ENCODE data around the gene ASCC1.

Gene ASCC1

GRCh38 chr10:72062832-72063702, 153.0 kb downstream of the ASCC1 start:
- DNase-seq = no peak

- no peak for DNase-seq
These were observed 153.7 kb downstream of the ASCC1 start for GRCh38 chr10:72062382-72062781.

- DNase-seq = no peak
These were observed 154.1 kb downstream of the ASCC1 start for GRCh38 chr10:72061930-72062329.

GRCh38 chr10:72061491-72061890, 154.6 kb downstream of the ASCC1 start:
- DNase-seq = no peak

- DNase-seq = no peak
These were observed 155.9 kb downstream of the ASCC1 start for GRCh38 chr10:72059843-72060822.

GRCh38 chr10:72058989-72059842, 156.9 kb downstream of the ASCC1 start:
- DNase-seq = no peak

- no peak for DNase-seq
These were observed 157.7 kb downstream of the ASCC1 start for GRCh38 chr10:72058347-72058898.

- DNase-seq = no peak
These were observed 158.9 kb downstream of the ASCC1 start for GRCh38 chr10:72056932-72057751.

- no peak for DNase-seq
These were observed 160.0 kb downstream of the ASCC1 start for GRCh38 chr10:72056113-72056512.

- DNase-seq = no peak
These were observed 162.4 kb downstream of the ASCC1 start for GRCh38 chr10:72053690-72054089.

- no peak for DNase-seq
These were observed 165.2 kb downstream of the ASCC1 start for GRCh38 chr10:72050873-72051272.

GRCh38 chr10:72049969-72050781, 165.9 kb downstream of the ASCC1 start:
- DNase-seq = no peak

GRCh38 chr10:72049472-72049871, 166.6 kb downstream of the ASCC1 start:
- no peak for DNase-seq

- peak; percentile 89 for DNase-seq
These were observed 167.5 kb downstream of the ASCC1 start for GRCh38 chr10:72048450-72049124.
